B cell (primary cell): ENCODE measurements around the gene SHISA3. TPM values are rescaled to one million over a fixed set of nuclear protein-coding genes. Genes with fewer than 3 reads are reported as not detected.

Experiments used
- ATAC-seq: fragments of 200-7000 bp; cut with Tn5 transposase; one replicate; pipeline ENCODE4 v1.10.0; 2021; ENCODE audit warnings: low read depth, mild to moderate bottlenecking, moderate number of reproducible peaks, moderate library complexity
- CTCF ChIA-PET: fragments of 350-600 bp; sonication (Branson Sonifier 250); formaldehyde crosslinking; loops from one replicate; lab custom pipeline; 2021; ENCODE audit warnings: antibody characterized with exemption, inconsistent platforms; lab: Charles Lee
- POLR2A ChIA-PET: fragments of 350-600 bp; sonication (Branson Sonifier 250); formaldehyde crosslinking; loops from one replicate; lab custom pipeline; 2021; ENCODE audit warnings: antibody characterized with exemption; lab: Charles Lee
- DNase-seq: peaks from one replicate; pipeline ENCODE4 v3.0.0; 2013
- H2AFZ ChIP-seq: 2 replicates; pipeline ENCODE4 v1.6.1; 2012; ENCODE audit warnings: mild to moderate bottlenecking, low read depth, low read length; ENCODE audit not compliant: insufficient read depth, poor library complexity, severe bottlenecking
- H3K27ac ChIP-seq, 2 donors: 1 replicate in 1 of 2; 2 replicates in 1 of 2; pipeline ENCODE4 v1.5.1; 2012 to 2013; ENCODE audit warnings: low read length in 2 of 2, mild to moderate bottlenecking in 2 of 2, moderate library complexity in 1 of 2
- H3K27me3 ChIP-seq, 4 experiments: fragments of 200-600 bp in 1 of 4; sonication (generic) in 1 of 4; replicated peaks in 1 of 4; 1 replicate in 2 of 4; 2 replicates in 2 of 4; pipeline versions ENCODE4 v1.6.1 to v1.7.0; 2013 to 2016; ENCODE audit warnings: low read length in 3 of 4, mild to moderate bottlenecking in 2 of 4, mixed read lengths in 1 of 4, moderate library complexity in 1 of 4; ENCODE audit not compliant: insufficient read depth in 4 of 4, control insufficient read depth in 3 of 4; ENCODE audit errors: control extremely low read depth in 1 of 4
- H3K36me3 ChIP-seq, 2 experiments: replicated peaks in 1 of 2; 1 replicate in 1 of 2; 2 replicates in 1 of 2; pipeline versions ENCODE4 v1.6.1 to v1.7.1; 2013; ENCODE audit warnings: low read length in 1 of 2; ENCODE audit not compliant: insufficient read depth in 2 of 2, control insufficient read depth in 1 of 2; ENCODE audit errors: control extremely low read depth in 1 of 2, extremely low read depth in 1 of 2
- H3K4me1 ChIP-seq, 2 donors: fragments of 200-600 bp in 1 of 2; sonication (generic) in 1 of 2; 1 replicate in 1 of 2; 2 replicates in 1 of 2; pipeline versions ENCODE4 v1.5.1 to v1.6.1; 2013 to 2017; ENCODE audit warnings: low read length in 2 of 2; ENCODE audit not compliant: control insufficient read depth in 2 of 2, insufficient read depth in 2 of 2
- H3K4me2 ChIP-seq: replicated peaks from 2 replicates; pipeline ENCODE3; 2012; ENCODE audit warnings: mild to moderate bottlenecking, low read depth, low read length; ENCODE audit not compliant: poor library complexity, severe bottlenecking
- H3K4me3 ChIP-seq, 5 experiments: fragments of 200-600 bp in 1 of 5; sonication (generic) in 1 of 5; 1 replicate in 3 of 5; 2 replicates in 2 of 5; pipeline versions ENCODE4 v1.5.1 to v1.7.0; 2011 to 2016; ENCODE audit warnings: low read length in 4 of 5, mild to moderate bottlenecking in 4 of 5, low read depth in 2 of 5, control low read depth in 1 of 5, moderate library complexity in 1 of 5; ENCODE audit not compliant: insufficient read depth in 1 of 5; ENCODE audit errors: control extremely low read depth in 1 of 5, extremely low read depth in 1 of 5
- H3K79me2 ChIP-seq: fragments of 200-600 bp; sonication (generic); one replicate; pipeline ENCODE4 v1.6.0; 2016; ENCODE audit warnings: low read length; ENCODE audit not compliant: control insufficient read depth, insufficient read depth
- H3K9ac ChIP-seq: fragments of 200-600 bp; sonication (generic); 2 replicates; pipeline ENCODE4 v1.6.1; 2017; ENCODE audit warnings: mild to moderate bottlenecking, low read length, moderate library complexity
- H3K9me3 ChIP-seq, 3 donors: one replicate each; pipeline versions ENCODE4 v1.6.1 to v1.7.1; 2013; ENCODE audit warnings: low read length in 2 of 3; ENCODE audit not compliant: control insufficient read depth in 2 of 3, insufficient read depth in 1 of 3; ENCODE audit errors: control extremely low read depth in 1 of 3
- H4K20me1 ChIP-seq: 2 replicates; pipeline ENCODE4 v1.6.0; 2012; ENCODE audit warnings: mild to moderate bottlenecking, low read length; ENCODE audit not compliant: insufficient read depth, control insufficient read depth, poor library complexity, severe bottlenecking
- H3K27ac Mint-ChIP-seq: one replicate; pipeline ENCODE4 v1.8.0; 2021; ENCODE audit warnings: mixed read lengths
- H3K27me3 Mint-ChIP-seq: one replicate; pipeline ENCODE4 v1.8.0; 2021; ENCODE audit warnings: mixed read lengths
- H3K4me1 Mint-ChIP-seq: one replicate; pipeline ENCODE4 v1.8.0; 2021; ENCODE audit warnings: mixed read lengths
- H3K4me3 Mint-ChIP-seq: one replicate; pipeline ENCODE4 v1.8.0; 2021; ENCODE audit warnings: mixed read lengths
- H3K9me3 Mint-ChIP-seq: one replicate; pipeline ENCODE4 v1.8.0; 2022; ENCODE audit warnings: mixed read lengths; ENCODE audit not compliant: insufficient read depth
- CTCF ChIP-seq: fragments of 200-600 bp; IDR thresholded peaks from one replicate; pipeline ENCODE4 v1.8.0; 2022; ENCODE audit warnings: antibody characterized with exemption, mild to moderate bottlenecking
- EZH2 ChIP-seq: IDR thresholded peaks from 2 replicates; pipeline ENCODE4 v1.6.1; 2012; ENCODE audit warnings: borderline replicate concordance, low read depth, mild to moderate bottlenecking, moderate library complexity, low read length; ENCODE audit not compliant: insufficient read depth, poor library complexity, severe bottlenecking
- WGBS: methylation state at CpG from one replicate; pipeline ENCODE4 v1.1.5; 2013; ENCODE audit warnings: missing lambda C conversion rate; ENCODE audit not compliant: insufficient coverage; 5-methylcytosine and 5-hydroxymethylcytosine counted together
- intact Hi-C: fragments of 100-400 bp; cut with micrococcal nuclease; formaldehyde crosslinking; loops from one replicate; pipeline ENCODE4 v1.10.0; 2022
- polyA plus RNA-seq: library from polyadenylated mRNA; depleted of rRNA; stranded (reverse); fragments of >200 nt; gene quantifications from 2 replicates; pipeline ENCODE4 v1.2.3, GENCODE V29; 2012
- total RNA-seq, 2 donors: library from RNA; stranded (reverse); fragments of 120-200 nt in 1 of 2; gene quantifications; 1 replicate in 1 of 2; 2 replicates in 1 of 2; pipeline versions ENCODE4 v1.2.3 to v1.2.4, GENCODE V29; 2013 to 2022

SHISA3 gene
- total and polyA plus RNA-seq, 2 donors (not counting 1 experiment from before 2014, with no cell fraction given): not detected

- intact Hi-C loops: no loop called here
- no peaks in the 10 kb centered on the region for H3K4me1 ChIP-seq
- Mint-ChIP-seq H3K9me3 (no peaks in the 10 kb centered on the region), H3K4me3 (no peak overlapping the region), H3K4me1 (no peaks in the 10 kb centered on the region), H3K27ac (no peak overlapping the region), H3K27me3 (peaks cover 3% of the 10 kb centered on the region)
- no peak for TF ChIP-seq EZH2
- no peak for TF ChIP-seq CTCF
- H3K9ac ChIP-seq: no peak overlapping the region
- H3K9me3 ChIP-seq: peaks cover 0 to 6% (median 0%) of the 10 kb centered on the region in 3 donors
- no peak overlapping the region for H3K27ac ChIP-seq
- no peaks in the 10 kb centered on the region for H3K27me3 ChIP-seq
- no peak overlapping the region for H3K4me2 ChIP-seq
- no peak overlapping the region for H2AFZ ChIP-seq
- H3K79me2 ChIP-seq: no peaks in the 10 kb centered on the region
- ChIA-PET POLR2A (no interaction called here), CTCF (no interaction called here)
- no peak for DNase-seq
- no peaks in the 10 kb centered on the region for H3K36me3 ChIP-seq
- ATAC-seq: no peak
- no CpG with 5 or more reads among the region's 1 CpG for WGBS
- no peaks in the 10 kb centered on the region for H4K20me1 ChIP-seq
- H3K4me3 ChIP-seq: no peak overlapping the region
These were observed 30.3 kb upstream of the SHISA3 start for GRCh38 chr4:42366959-42367358.

- intact Hi-C loops: no loop called here
- CTCF ChIA-PET: interaction anchor here (1.1 to 3.8 kb wide), 4 partner anchors 33 to 336 kb away, joined by 3 to 43 read pairs (median 3); no protein-coding TSS in a partner anchor
- Histone ChIP-seq H4K20me1 (no peaks in the 10 kb centered on the region), H3K9ac (no peak overlapping the region), H3K79me2 (no peaks in the 10 kb centered on the region), H3K4me3 (no peak overlapping the region), H3K4me1 (no peaks in the 10 kb centered on the region), H3K4me2 (no peak overlapping the region), H3K9me3 (peaks cover 0 to 6% (median 0%) of the 10 kb centered on the region in 3 donors), H2AFZ (no peak overlapping the region), H3K27ac (no peak overlapping the region), H3K27me3 (no peaks in the 10 kb centered on the region), H3K36me3 (no peaks in the 10 kb centered on the region)
- Mint-ChIP-seq H3K4me3 (no peak overlapping the region), H3K27me3 (peaks cover 7% of the 10 kb centered on the region), H3K27ac (no peak overlapping the region), H3K9me3 (no peaks in the 10 kb centered on the region), H3K4me1 (no peaks in the 10 kb centered on the region)
- TF ChIP-seq EZH2: no peak
- no peak for TF ChIP-seq CTCF
- POLR2A ChIA-PET: no interaction called here
- 96% methylated on average over 21 of the region's 27 CpGs for WGBS
- DNase-seq (no peak), ATAC-seq (no peak)
These were observed 27.8 kb upstream of the SHISA3 start for GRCh38 chr4:42369489-42369888.
